Tibial artery (tissue), 4 donors: ENCODE results near the gene COMMD1.
"Not testable (repeated sequence)": the region's sequence is repeated elsewhere in the genome, so short reads cannot be mapped to it uniquely, and the experiment has no call there.

Experiments used
- DNase-seq, 2 donors: peaks; one replicate each; pipeline ENCODE4 v3.0.0-alpha.2; 2019
- H3K27ac ChIP-seq, 2 donors: fragments of 200-600 bp; sonication (generic) in 1 of 2; 1 replicate in 1 of 2; 2 replicates in 1 of 2; pipeline ENCODE4 v1.5.1; 2018 to 2019; ENCODE audit warnings: mild to moderate bottlenecking in 1 of 2
- H3K27me3 ChIP-seq, 2 donors: fragments of 200-600 bp; sonication (generic) in 1 of 2; one replicate each; pipeline versions ENCODE4 v1.5.1 to v1.6.0; 2016 to 2019
- H3K36me3 ChIP-seq, 3 donors: fragments of 200-600 bp; sonication (generic) in 2 of 3; one replicate each; pipeline ENCODE4 v1.5.1; 2016 to 2019; ENCODE audit warnings: mild to moderate bottlenecking in 2 of 3
- H3K4me1 ChIP-seq, 4 donors: fragments of 200-600 bp; sonication (generic) in 2 of 4; 1 replicate in 3 of 4; 2 replicates in 1 of 4; pipeline ENCODE4 v1.5.1; 2016 to 2019
- H3K4me3 ChIP-seq, 2 donors: fragments of 200-600 bp; sonication (generic) in 1 of 2; 1 replicate in 1 of 2; 2 replicates in 1 of 2; pipeline ENCODE4 v1.5.1; 2018 to 2019; ENCODE audit warnings: mild to moderate bottlenecking in 2 of 2
- H3K9me3 ChIP-seq, 3 donors: fragments of 200-600 bp; sonication (generic) in 1 of 3; one replicate each; pipeline ENCODE4 v1.5.1; 2016 to 2019
- CTCF ChIP-seq, 2 experiments: fragments of 200-600 bp in 1 of 2; fragments of 450-650 bp in 1 of 2; IDR thresholded peaks; one replicate each; pipeline ENCODE4 v1.5.1; 2017 to 2019; ENCODE audit warnings: antibody characterized with exemption in 2 of 2, mild to moderate bottlenecking in 1 of 2, moderate library complexity in 1 of 2
- intact Hi-C: fragments of 100-400 bp; cut with DNase I; formaldehyde crosslinking; loops from one replicate; pipeline ENCODE4 v1.15.0; 2023; ENCODE audit warnings: low total_unique reads

The COMMD1 gene

GRCh38 chr2:61910603-61911002 lies 5.1 kb downstream of the COMMD1 start:
- no peak for DNase-seq
- Histone ChIP-seq H3K9me3 (no peaks in the 10 kb centered on the region), H3K27ac (no peak overlapping the region), H3K27me3 (no peaks in the 10 kb centered on the region), H3K4me3 (no peak overlapping the region), H3K36me3 (no peaks in the 10 kb centered on the region), H3K4me1 (peaks cover 0 to 24% (median 10%) of the 10 kb centered on the region in 4 donors)
- no peak for TF ChIP-seq CTCF (IDR thresholded peaks at IDR 0.05)
- intact Hi-C loops, result no loop called here

GRCh38 chr2:61911510-61911909 lies 6.0 kb downstream of the COMMD1 start:
- Histone ChIP-seq H3K9me3 (no peaks in the 10 kb centered on the region), H3K27ac (no peak overlapping the region), H3K36me3 (no peaks in the 10 kb centered on the region), H3K27me3 (no peaks in the 10 kb centered on the region), H3K4me1 (peaks cover 0 to 21% (median 9%) of the 10 kb centered on the region in 4 donors), H3K4me3 (no peak overlapping the region)
- no peak for TF ChIP-seq CTCF (IDR thresholded peaks at IDR 0.05)
- intact Hi-C loops, result no loop called here
- no peak for DNase-seq

GRCh38 chr2:61914794-61915193 lies 9.3 kb downstream of the COMMD1 start:
- intact Hi-C loops, H3K9me3 ChIP-seq, H3K27ac ChIP-seq, H3K36me3 ChIP-seq, H3K27me3 ChIP-seq, DNase-seq, H3K4me3 ChIP-seq: not testable (repeated sequence)
- H3K4me1 ChIP-seq, result peaks cover 0 to 24% (median 15%) of the 10 kb centered on the region in 4 donors

- TF ChIP-seq CTCF (IDR thresholded peaks at IDR 0.05), result no peak
- Histone ChIP-seq H3K27me3 (no peaks in the 10 kb centered on the region), H3K9me3 (no peaks in the 10 kb centered on the region), H3K36me3 (peaks cover 0 to 6% (median 0%) of the 10 kb centered on the region in 3 donors), H3K4me1 (peaks cover 0 to 33% (median 21%) of the 10 kb centered on the region in 4 donors), H3K4me3 (no peak overlapping the region), H3K27ac (peak overlapping the region; percentile 39 to 64)
- DNase-seq, result no peak
- intact Hi-C loops, result loop anchor here (10.0 kb wide), 1 partner anchor 274 kb away; the partner anchor contains the start of gene B3GNT2
These were observed 15.1 kb downstream of the COMMD1 start for GRCh38 chr2:61920548-61920947.

GRCh38 chr2:61922714-61923113 lies 17.2 kb downstream of the COMMD1 start:
- intact Hi-C loops, result loop anchor here (10.0 kb wide), 1 partner anchor 272 kb away; the partner anchor contains the start of gene B3GNT2
- no peak for TF ChIP-seq CTCF (IDR thresholded peaks at IDR 0.05)

GRCh38 chr2:61924895-61925663 lies 19.6 kb downstream of the COMMD1 start:
- peaks cover 0 to 34% (median 9%) of the 10 kb centered on the region in 4 donors for H3K4me1 ChIP-seq
- TF ChIP-seq CTCF (IDR thresholded peaks at IDR 0.05), result no peak
- H3K27me3 ChIP-seq, result no peaks in the 10 kb centered on the region
- DNase-seq, result no peak
- H3K4me3 ChIP-seq, result no peak overlapping the region
- intact Hi-C loops, result loop anchor here (10.0 kb wide), 1 partner anchor 270 kb away; the partner anchor contains the start of gene B3GNT2
- H3K27ac ChIP-seq, result no peak overlapping the region
- H3K9me3 ChIP-seq, result no peaks in the 10 kb centered on the region
- peaks cover 0 to 6% (median 0%) of the 10 kb centered on the region in 3 donors for H3K36me3 ChIP-seq

More at GRCh38 chr2:61922714-61923113, 17.2 kb downstream of the COMMD1 start:
- Histone ChIP-seq H3K36me3 (peaks cover 0 to 6% (median 0%) of the 10 kb centered on the region in 3 donors), H3K4me3 (no peak overlapping the region), H3K9me3 (no peaks in the 10 kb centered on the region), H3K4me1 (peaks cover 0 to 39% (median 21%) of the 10 kb centered on the region in 4 donors), H3K27me3 (no peaks in the 10 kb centered on the region), H3K27ac (no peak overlapping the region)
- DNase-seq, result no peak
